GM12892 (cell line): ENCODE results near the gene ITIH3.

ENCODE experiments used
- POLR2A ChIP-seq: IDR thresholded peaks from 2 replicates; pipeline ENCODE4 v1.6.1; 2011; ENCODE audit warnings: low read depth, low read length, control low read depth
- POLR2AphosphoS5 ChIP-seq: IDR thresholded peaks from 2 replicates; pipeline ENCODE4 v1.6.1; 2011; ENCODE audit warnings: low read depth, low read length, control low read depth
- TAF1 ChIP-seq: IDR thresholded peaks from 2 replicates; pipeline ENCODE4 v1.6.1; 2011; ENCODE audit warnings: low read depth, mild to moderate bottlenecking, control low read depth, low read length, borderline replicate concordance

- no peak for TF ChIP-seq POLR2A
- no peak for TF ChIP-seq POLR2AphosphoS5
- TF ChIP-seq TAF1, result no peak
Observed at GRCh38 chr3:52856666-52857065, 62.1 kb downstream of the ITIH3 start.
